Fibroblast of lung (primary cell): ENCODE measurements around the gene MYO19. TPM values are rescaled to one million over a fixed set of nuclear protein-coding genes. Genes with fewer than 3 reads are reported as not detected.

Source experiments
- DNase-seq, 2 donors: peaks; one replicate each; pipeline versions ENCODE4 v3.0.0 to v3.0.0-alpha.2; 2010; ENCODE audit warnings: low read depth in 2 of 2
- H2AFZ ChIP-seq: 2 replicates; pipeline ENCODE4 v1.5.1; 2012; ENCODE audit warnings: low read length, control low read depth, inconsistent platforms
- H3K27ac ChIP-seq: 2 replicates; pipeline ENCODE4 v1.5.1; 2011; ENCODE audit warnings: low read length, control low read depth; ENCODE audit not compliant: insufficient read depth
- H3K27me3 ChIP-seq: 2 replicates; pipeline ENCODE4 v1.5.1; 2011; ENCODE audit warnings: mild to moderate bottlenecking, low read length; ENCODE audit not compliant: control insufficient read depth, insufficient read depth
- H3K36me3 ChIP-seq: 2 replicates; pipeline ENCODE4 v1.5.1; 2011; ENCODE audit warnings: low read length; ENCODE audit not compliant: control insufficient read depth, insufficient read depth
- H3K4me1 ChIP-seq: 2 replicates; pipeline ENCODE4 v1.5.1; 2011; ENCODE audit warnings: low read length; ENCODE audit not compliant: control insufficient read depth, insufficient read depth; ENCODE audit errors: extremely low read depth
- H3K4me2 ChIP-seq: 2 replicates; pipeline ENCODE4 v1.5.1; 2011; ENCODE audit warnings: low read length, control low read depth; ENCODE audit not compliant: insufficient read depth; ENCODE audit errors: extremely low read depth
- H3K4me3 ChIP-seq, 4 experiments: fragments of 200-600 bp in 1 of 4; sonication (generic) in 1 of 4; replicated peaks in 1 of 4; 2 replicates each; pipeline ENCODE4 v1.5.1; 2011 to 2016; ENCODE audit warnings: low read length in 4 of 4, low read depth in 3 of 4, mild to moderate bottlenecking in 3 of 4, control low read depth in 2 of 4, inconsistent platforms in 1 of 4, mixed read lengths in 1 of 4; ENCODE audit not compliant: insufficient read depth in 1 of 4; ENCODE audit errors: control extremely low read depth in 1 of 4
- H3K79me2 ChIP-seq: 2 replicates; pipeline ENCODE4 v1.5.1; 2012; ENCODE audit warnings: mild to moderate bottlenecking, low read length, inconsistent platforms; ENCODE audit not compliant: control insufficient read depth, insufficient read depth
- H3K9ac ChIP-seq: 2 replicates; pipeline ENCODE4 v1.5.1; 2011; ENCODE audit warnings: mild to moderate bottlenecking, low read length, control low read depth; ENCODE audit not compliant: insufficient read depth
- H3K9me3 ChIP-seq: 2 replicates; pipeline ENCODE4 v1.5.1; 2012; ENCODE audit warnings: low read depth, low read length; ENCODE audit not compliant: control insufficient read depth, insufficient read depth
- H4K20me1 ChIP-seq: 2 replicates; pipeline ENCODE4 v1.5.1; 2011; ENCODE audit warnings: low read length; ENCODE audit not compliant: control insufficient read depth, insufficient read depth; ENCODE audit errors: extremely low read depth
- EZH2 ChIP-seq: IDR thresholded peaks from 2 replicates; pipeline ENCODE4 v1.5.1; 2012; ENCODE audit warnings: low read length, control low read depth, mild to moderate bottlenecking; ENCODE audit errors: missing control alignments
- polyA minus RNA-seq: library from RNA; depleted of rRNA, polyadenylated mRNA; stranded (reverse); fragments of >200 nt; gene quantifications from 2 replicates; pipeline ENCODE4 v1.2.3, GENCODE V29; 2011; ENCODE audit warnings: low replicate concordance
- polyA plus RNA-seq, 2 donors: library from polyadenylated mRNA; depleted of rRNA in 1 of 2; stranded (reverse) in 1 of 2; unstranded in 1 of 2; fragments of >200 nt; gene quantifications; 2 replicates each; pipeline ENCODE4 v1.2.1, GENCODE V29; 2011 to 2012; ENCODE audit warnings: missing spikeins in 1 of 2
- total RNA-seq: library from RNA; depleted of rRNA; stranded (reverse); fragments of >200 nt; gene quantifications from 2 replicates; pipeline ENCODE4 v1.2.1, GENCODE V29; 2014
- TF ChIP-seq, protein P1 (sequence below), 2 donors: IDR thresholded peaks in 1 of 2; conservative IDR thresholded peaks in 1 of 2; 1 replicate in 1 of 2; 2 replicates in 1 of 2; pipeline ENCODE4 v1.5.1; 2011 to 2012; ENCODE audit warnings: low read length in 2 of 2, control low read depth in 1 of 2, inconsistent platforms in 1 of 2, low read depth in 1 of 2, mild to moderate bottlenecking in 1 of 2

The MYO19 gene, protein sequence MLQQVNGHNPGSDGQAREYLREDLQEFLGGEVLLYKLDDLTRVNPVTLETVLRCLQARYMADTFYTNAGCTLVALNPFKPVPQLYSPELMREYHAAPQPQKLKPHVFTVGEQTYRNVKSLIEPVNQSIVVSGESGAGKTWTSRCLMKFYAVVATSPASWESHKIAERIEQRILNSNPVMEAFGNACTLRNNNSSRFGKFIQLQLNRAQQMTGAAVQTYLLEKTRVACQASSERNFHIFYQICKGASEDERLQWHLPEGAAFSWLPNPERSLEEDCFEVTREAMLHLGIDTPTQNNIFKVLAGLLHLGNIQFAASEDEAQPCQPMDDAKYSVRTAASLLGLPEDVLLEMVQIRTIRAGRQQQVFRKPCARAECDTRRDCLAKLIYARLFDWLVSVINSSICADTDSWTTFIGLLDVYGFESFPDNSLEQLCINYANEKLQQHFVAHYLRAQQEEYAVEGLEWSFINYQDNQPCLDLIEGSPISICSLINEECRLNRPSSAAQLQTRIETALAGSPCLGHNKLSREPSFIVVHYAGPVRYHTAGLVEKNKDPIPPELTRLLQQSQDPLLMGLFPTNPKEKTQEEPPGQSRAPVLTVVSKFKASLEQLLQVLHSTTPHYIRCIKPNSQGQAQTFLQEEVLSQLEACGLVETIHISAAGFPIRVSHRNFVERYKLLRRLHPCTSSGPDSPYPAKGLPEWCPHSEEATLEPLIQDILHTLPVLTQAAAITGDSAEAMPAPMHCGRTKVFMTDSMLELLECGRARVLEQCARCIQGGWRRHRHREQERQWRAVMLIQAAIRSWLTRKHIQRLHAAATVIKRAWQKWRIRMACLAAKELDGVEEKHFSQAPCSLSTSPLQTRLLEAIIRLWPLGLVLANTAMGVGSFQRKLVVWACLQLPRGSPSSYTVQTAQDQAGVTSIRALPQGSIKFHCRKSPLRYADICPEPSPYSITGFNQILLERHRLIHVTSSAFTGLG
- total RNA-seq (26.2 and 31.5 TPM in 2 replicates), polyA plus RNA-seq (18.7 and 25.2 TPM in 2 replicates), polyA minus RNA-seq (80.6 and 87.2 TPM in 2 replicates)
- 13.9 and 19.9 TPM in 2 replicates for polyA plus RNA-seq (2012)

DNA sequence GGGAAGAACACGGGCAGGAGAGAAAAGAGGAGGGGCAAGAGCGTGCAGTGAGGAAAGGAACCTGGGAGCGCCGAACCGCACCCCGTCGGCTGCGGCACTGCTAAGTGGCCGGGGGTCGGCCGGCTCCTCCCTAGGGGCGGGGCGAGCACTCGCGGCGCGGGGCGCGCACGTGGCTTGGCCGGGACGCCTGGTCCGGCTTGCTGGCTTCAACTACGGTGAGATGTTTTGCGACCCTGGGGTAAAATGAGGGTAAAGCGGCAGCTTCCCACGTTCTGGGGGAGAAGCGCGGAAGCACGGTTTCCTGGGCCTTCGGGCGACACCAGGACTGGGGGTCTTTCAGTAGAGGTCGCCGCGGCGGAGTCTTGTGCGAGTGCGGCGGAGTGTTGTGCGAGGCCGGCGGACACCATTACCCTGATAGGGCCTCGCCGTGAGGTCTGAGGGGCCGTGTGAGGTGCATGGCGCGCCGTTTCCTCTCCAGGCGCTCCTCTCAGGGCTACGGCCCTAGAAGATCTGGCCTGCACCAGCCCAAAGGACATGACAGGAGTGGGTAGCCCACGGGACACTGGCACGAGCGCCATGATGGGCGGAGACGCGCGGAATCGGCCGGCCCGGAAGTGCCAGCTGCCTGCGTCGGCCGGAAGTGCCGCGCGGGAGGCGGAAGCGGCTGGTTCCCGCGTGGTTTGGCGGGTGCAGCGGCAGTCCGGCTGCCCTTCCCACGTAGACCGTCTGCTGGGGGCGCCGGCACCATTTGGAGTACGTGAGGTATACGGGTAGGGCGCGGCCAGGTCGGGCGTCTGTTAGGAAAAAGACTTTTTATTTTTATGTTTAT is at the start of gene MYO19, which contains the start of gene PIGW:
Gene MYO19, minus strand, starts transcription at position 29 of the 829 bp plus-strand sequence. CDS start 2,330 bp downstream, outside the sequence.
Gene PIGW, plus strand, starts transcription at position 148 of the 829 bp plus-strand sequence. CDS start 2,115 bp downstream, outside the sequence.
- peak within 1 kb of the TSS; percentile 90 for H2AFZ ChIP-seq
- peaks cover 10% of the 10 kb centered on the region for H3K36me3 ChIP-seq
- H3K4me1 ChIP-seq: no peaks in the 10 kb centered on the region
- peak within 1 kb of the TSS; percentile 98 for H3K27ac ChIP-seq
- H4K20me1 ChIP-seq: no peaks in the 10 kb centered on the region
- H3K9me3 ChIP-seq: no peaks in the 10 kb centered on the region
- H3K9ac ChIP-seq: peak within 1 kb of the TSS; percentile 98
- peak within 1 kb of the TSS; percentile 80 to 91 (median 88) for H3K4me3 ChIP-seq
- peak within 1 kb of the TSS; percentile 81 for H3K4me2 ChIP-seq
- no peaks in the 10 kb centered on the region for H3K27me3 ChIP-seq
- H3K79me2 ChIP-seq: peaks cover 6% of the 10 kb centered on the region
- TF ChIP-seq, protein P1, sequence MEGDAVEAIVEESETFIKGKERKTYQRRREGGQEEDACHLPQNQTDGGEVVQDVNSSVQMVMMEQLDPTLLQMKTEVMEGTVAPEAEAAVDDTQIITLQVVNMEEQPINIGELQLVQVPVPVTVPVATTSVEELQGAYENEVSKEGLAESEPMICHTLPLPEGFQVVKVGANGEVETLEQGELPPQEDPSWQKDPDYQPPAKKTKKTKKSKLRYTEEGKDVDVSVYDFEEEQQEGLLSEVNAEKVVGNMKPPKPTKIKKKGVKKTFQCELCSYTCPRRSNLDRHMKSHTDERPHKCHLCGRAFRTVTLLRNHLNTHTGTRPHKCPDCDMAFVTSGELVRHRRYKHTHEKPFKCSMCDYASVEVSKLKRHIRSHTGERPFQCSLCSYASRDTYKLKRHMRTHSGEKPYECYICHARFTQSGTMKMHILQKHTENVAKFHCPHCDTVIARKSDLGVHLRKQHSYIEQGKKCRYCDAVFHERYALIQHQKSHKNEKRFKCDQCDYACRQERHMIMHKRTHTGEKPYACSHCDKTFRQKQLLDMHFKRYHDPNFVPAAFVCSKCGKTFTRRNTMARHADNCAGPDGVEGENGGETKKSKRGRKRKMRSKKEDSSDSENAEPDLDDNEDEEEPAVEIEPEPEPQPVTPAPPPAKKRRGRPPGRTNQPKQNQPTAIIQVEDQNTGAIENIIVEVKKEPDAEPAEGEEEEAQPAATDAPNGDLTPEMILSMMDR (conservative IDR thresholded peaks at IDR 0.05 in 1 of 2, IDR thresholded peaks at IDR 0.05 in 1 of 2; ENCODE audit: low read depth in 1 of 2, low read length in 2 of 2): no peak
- no peak for TF ChIP-seq EZH2
- peak; percentile 87 to 89 for DNase-seq

DNA sequence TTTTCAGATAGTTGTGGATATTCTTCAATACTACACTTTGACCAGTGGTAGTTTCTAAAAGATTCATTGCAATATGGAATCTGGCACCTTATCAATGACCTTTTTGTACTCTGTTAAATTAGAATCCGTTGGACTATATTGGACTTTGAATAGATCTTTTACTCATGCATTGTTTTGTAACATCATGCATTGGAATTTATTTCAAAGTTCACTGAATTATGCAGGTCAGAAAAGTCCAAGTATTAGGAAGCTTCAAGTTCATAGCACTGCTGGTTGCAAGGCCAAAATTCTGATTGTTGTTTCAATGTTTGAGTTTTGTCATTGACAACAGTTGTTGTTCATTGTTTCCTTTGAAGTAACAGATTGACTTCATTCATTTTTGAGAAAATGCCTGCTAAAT is 49.1 kb upstream of the MYO19 start:
- Histone ChIP-seq H3K36me3 (peaks cover 16% of the 10 kb centered on the region), H4K20me1 (no peaks in the 10 kb centered on the region), H3K27ac (no peak overlapping the region), H3K9me3 (no peaks in the 10 kb centered on the region), H3K79me2 (peaks cover 2% of the 10 kb centered on the region), H3K27me3 (no peaks in the 10 kb centered on the region), H3K9ac (no peak overlapping the region), H3K4me2 (no peak overlapping the region), H2AFZ (no peak overlapping the region), H3K4me3 (no peak overlapping the region), H3K4me1 (no peaks in the 10 kb centered on the region)
- TF ChIP-seq, protein P1 (conservative IDR thresholded peaks at IDR 0.05 in 1 of 2, IDR thresholded peaks at IDR 0.05 in 1 of 2; ENCODE audit: low read depth in 1 of 2, low read length in 2 of 2): no peak
- no peak for TF ChIP-seq EZH2
- DNase-seq: no peak
